ENCODE results near the gene ARHGAP6.

The ARHGAP6 gene

GRCh38 chrX:11119313-11119943, 546.3 kb downstream of the ARHGAP6 start:
- H3K4me3 ChIP-seq, result no peak overlapping the region
- TF ChIP-seq FOXP2 (optimal IDR thresholded peaks at IDR 0.05; ENCODE audit: control extremely low read depth, extremely low read length, insufficient read depth) (no peak), EZH2 (IDR thresholded peaks at IDR 0.05) (no peak), POLR2AphosphoS5 (IDR thresholded peaks at IDR 0.05; ENCODE audit: borderline replicate concordance, low read depth, low read length) (no peak)
- DNase-seq (ENCODE audit: low read depth, low spot score), result no peak
- no peak overlapping the region for H3K9ac ChIP-seq (ENCODE audit: insufficient read length)
- H3K9me3 ChIP-seq (ENCODE audit: low read depth, low read length), result no peaks in the 10 kb centered on the region
- H3K36me3 ChIP-seq (ENCODE audit: insufficient read depth, low read length), result peaks cover 79% of the 10 kb centered on the region
- H3K27ac ChIP-seq, result no peak overlapping the region

GRCh38 chrX:11117745-11118144, 548.0 kb downstream of the ARHGAP6 start:
- no peak overlapping the region for H3K9ac ChIP-seq (ENCODE audit: insufficient read length)
- H3K27ac ChIP-seq, result no peak overlapping the region
- no peaks in the 10 kb centered on the region for H3K9me3 ChIP-seq (ENCODE audit: low read depth, low read length)
- no peak overlapping the region for H3K4me3 ChIP-seq
- no peak for TF ChIP-seq POLR2AphosphoS5 (IDR thresholded peaks at IDR 0.05; ENCODE audit: borderline replicate concordance, low read depth, low read length)
- TF ChIP-seq FOXP2 (optimal IDR thresholded peaks at IDR 0.05; ENCODE audit: control extremely low read depth, extremely low read length, insufficient read depth), result no peak
- TF ChIP-seq EZH2 (IDR thresholded peaks at IDR 0.05), result no peak
- peaks cover 81% of the 10 kb centered on the region for H3K36me3 ChIP-seq (ENCODE audit: insufficient read depth, low read length)
- DNase-seq (ENCODE audit: low read depth, low spot score), result no peak

GRCh38 chrX:11113731-11114130, 552.0 kb downstream of the ARHGAP6 start:
- no peak overlapping the region for H3K27ac ChIP-seq
- no peak overlapping the region for H3K4me3 ChIP-seq
- peaks cover 45% of the 10 kb centered on the region for H3K36me3 ChIP-seq (ENCODE audit: insufficient read depth, low read length)
- TF ChIP-seq POLR2AphosphoS5 (IDR thresholded peaks at IDR 0.05; ENCODE audit: borderline replicate concordance, low read depth, low read length), result no peak
- TF ChIP-seq FOXP2 (optimal IDR thresholded peaks at IDR 0.05; ENCODE audit: control extremely low read depth, extremely low read length, insufficient read depth), result no peak
- no peak for TF ChIP-seq EZH2 (IDR thresholded peaks at IDR 0.05)
- no peak for DNase-seq (ENCODE audit: low read depth, low spot score)
- no peak overlapping the region for H3K9ac ChIP-seq (ENCODE audit: insufficient read length)
- H3K9me3 ChIP-seq (ENCODE audit: low read depth, low read length), result no peaks in the 10 kb centered on the region

- no peaks in the 10 kb centered on the region for H3K9me3 ChIP-seq (ENCODE audit: low read depth, low read length)
- peak overlapping the region; percentile 91 for H3K9ac ChIP-seq (ENCODE audit: insufficient read length)
- DNase-seq (ENCODE audit: low read depth, low spot score), result no peak
- H3K27ac ChIP-seq, result no peak overlapping the region
- H3K4me3 ChIP-seq, result peak overlapping the region; percentile 82
- TF ChIP-seq FOXP2 (optimal IDR thresholded peaks at IDR 0.05; ENCODE audit: control extremely low read depth, extremely low read length, insufficient read depth) (no peak), POLR2AphosphoS5 (IDR thresholded peaks at IDR 0.05; ENCODE audit: borderline replicate concordance, low read depth, low read length) (no peak), EZH2 (IDR thresholded peaks at IDR 0.05) (no peak)
- H3K36me3 ChIP-seq (ENCODE audit: insufficient read depth, low read length), result peaks cover 28% of the 10 kb centered on the region; the same call in 1 of the 2 replicates
These were observed 553.8 kb downstream of the ARHGAP6 start for GRCh38 chrX:11111947-11112346.

GRCh38 chrX:11111037-11111851, 554.5 kb downstream of the ARHGAP6 start, which contains the start of gene HCCS:
Gene HCCS (plus strand): TSS chrX:11111332. CDS start chrX:11112061, 729 bp downstream.
- peak within 1 kb of the TSS; percentile 67; the same call in 1 of the 2 replicates for H3K27ac ChIP-seq

GRCh38 chrX:11109968-11110367, 555.8 kb downstream of the ARHGAP6 start:
- H3K9me3 ChIP-seq (ENCODE audit: low read depth, low read length), result no peaks in the 10 kb centered on the region
- peaks cover 8% of the 10 kb centered on the region; the same call in 1 of the 2 replicates for H3K36me3 ChIP-seq (ENCODE audit: insufficient read depth, low read length)
- H3K27ac ChIP-seq, result no peak overlapping the region
- no peak for TF ChIP-seq FOXP2 (optimal IDR thresholded peaks at IDR 0.05; ENCODE audit: control extremely low read depth, extremely low read length, insufficient read depth)
- no peak for TF ChIP-seq EZH2 (IDR thresholded peaks at IDR 0.05)
- TF ChIP-seq POLR2AphosphoS5 (IDR thresholded peaks at IDR 0.05; ENCODE audit: borderline replicate concordance, low read depth, low read length), result no peak
- no peak for DNase-seq (ENCODE audit: low read depth, low spot score)
- peak overlapping the region; percentile 82; the same call in 1 of the 2 replicates for H3K4me3 ChIP-seq
- H3K9ac ChIP-seq (ENCODE audit: insufficient read length), result no peak overlapping the region

More at GRCh38 chrX:11111037-11111851, 554.5 kb downstream of the ARHGAP6 start, which contains the start of gene HCCS:
- Histone ChIP-seq H3K9me3 (ENCODE audit: low read depth, low read length) (no peaks in the 10 kb centered on the region), H3K9ac (ENCODE audit: insufficient read length) (peak within 1 kb of the TSS; percentile 91), H3K4me3 (peak within 1 kb of the TSS; percentile 82), H3K36me3 (ENCODE audit: insufficient read depth, low read length) (peaks cover 20% of the 10 kb centered on the region; the same call in 1 of the 2 replicates)
- no peak for TF ChIP-seq FOXP2 (optimal IDR thresholded peaks at IDR 0.05; ENCODE audit: control extremely low read depth, extremely low read length, insufficient read depth)
- TF ChIP-seq POLR2AphosphoS5 (IDR thresholded peaks at IDR 0.05; ENCODE audit: borderline replicate concordance, low read depth, low read length), result peak; percentile 75
- DNase-seq (ENCODE audit: low read depth, low spot score), result no peak

- Histone ChIP-seq H3K9ac (ENCODE audit: insufficient read length) (no peak overlapping the region), H3K27ac (no peak overlapping the region), H3K4me3 (no peak overlapping the region), H3K9me3 (ENCODE audit: low read depth, low read length) (no peaks in the 10 kb centered on the region), H3K36me3 (ENCODE audit: insufficient read depth, low read length) (no peaks in the 10 kb centered on the region; the same call in 1 of the 2 replicates)
- DNase-seq (ENCODE audit: low read depth, low spot score), result no peak
- TF ChIP-seq POLR2AphosphoS5 (IDR thresholded peaks at IDR 0.05; ENCODE audit: borderline replicate concordance, low read depth, low read length) (no peak), FOXP2 (optimal IDR thresholded peaks at IDR 0.05; ENCODE audit: control extremely low read depth, extremely low read length, insufficient read depth) (no peak), EZH2 (IDR thresholded peaks at IDR 0.05) (no peak)
These were observed 557.3 kb downstream of the ARHGAP6 start for GRCh38 chrX:11108253-11108941.

GRCh38 chrX:11105080-11105479, 560.6 kb downstream of the ARHGAP6 start:
- H3K9ac ChIP-seq (ENCODE audit: insufficient read length), result no peak overlapping the region
- no peak for DNase-seq (ENCODE audit: low read depth, low spot score)
- no peak overlapping the region for H3K4me3 ChIP-seq
- TF ChIP-seq POLR2AphosphoS5 (IDR thresholded peaks at IDR 0.05; ENCODE audit: borderline replicate concordance, low read depth, low read length), result no peak
- H3K27ac ChIP-seq, result no peak overlapping the region
- H3K9me3 ChIP-seq (ENCODE audit: low read depth, low read length), result no peaks in the 10 kb centered on the region
- H3K36me3 ChIP-seq (ENCODE audit: insufficient read depth, low read length), result no peaks in the 10 kb centered on the region

Measured in SK-N-MC (cell line).